LNCaP clone FGC (cell line): ENCODE measurements around the gene PDX1.

Experiments
- DNase-seq: peaks from one replicate; pipeline ENCODE4 v3.0.0-alpha.2; 2011; ENCODE audit warnings: low read depth
- H3K4me3 ChIP-seq: 2 replicates; pipeline ENCODE4 v1.5.1; 2011; ENCODE audit warnings: mild to moderate bottlenecking, low read depth, low read length, control low read depth
- CTCF ChIP-seq: IDR thresholded peaks from 2 replicates; pipeline ENCODE4 v1.5.1; 2012; ENCODE audit warnings: mild to moderate bottlenecking; ENCODE audit not compliant: control insufficient read depth, insufficient read depth; ENCODE audit errors: extremely low read depth

Gene PDX1

GRCh38 chr13:27907121-27907787, 12.5 kb upstream of the PDX1 start:
- no peak for DNase-seq
- no peak overlapping the region for H3K4me3 ChIP-seq
- no peak for TF ChIP-seq CTCF

GRCh38 chr13:27909378-27909777, 10.4 kb upstream of the PDX1 start:
- no peak for TF ChIP-seq CTCF
- H3K4me3 ChIP-seq, result no peak overlapping the region
- DNase-seq, result no peak

GRCh38 chr13:27911521-27911920, 8.3 kb upstream of the PDX1 start:
- no peak for TF ChIP-seq CTCF
- no peak overlapping the region for H3K4me3 ChIP-seq
- no peak for DNase-seq

- no peak for DNase-seq
- no peak overlapping the region for H3K4me3 ChIP-seq
- no peak for TF ChIP-seq CTCF
These were observed 6.6 kb upstream of the PDX1 start for GRCh38 chr13:27913160-27913559.

GRCh38 chr13:27915301-27916207, 4.2 kb upstream of the PDX1 start:
- DNase-seq, result no peak
- no peak overlapping the region for H3K4me3 ChIP-seq
- TF ChIP-seq CTCF, result no peak

- DNase-seq, result no peak
- H3K4me3 ChIP-seq, result no peak overlapping the region
- no peak for TF ChIP-seq CTCF
These were observed 2.5 kb upstream of the PDX1 start for GRCh38 chr13:27917121-27917947.
